Fibroblast of mammary gland (primary cell): ENCODE data around the gene PTPN5.

Experiments used
- DNase-seq: peaks from one replicate; pipeline ENCODE4 v3.0.0-alpha.2; 2010; ENCODE audit warnings: low read depth
- H3K4me3 ChIP-seq: 2 replicates; pipeline ENCODE4 v1.5.1; 2011; ENCODE audit warnings: low read depth, mild to moderate bottlenecking, low read length, moderate library complexity; ENCODE audit not compliant: control insufficient read depth
- CTCF ChIP-seq: conservative IDR thresholded peaks from 2 replicates; pipeline ENCODE4 v1.5.1; 2011; ENCODE audit warnings: low read depth, low read length, inconsistent platforms; ENCODE audit not compliant: control insufficient read depth, insufficient read depth

Gene PTPN5

GRCh38 chr11:18780896-18781295 is 10.7 kb downstream of the PTPN5 start:
- no peak overlapping the region for H3K4me3 ChIP-seq
- no peak for TF ChIP-seq CTCF
- DNase-seq, result no peak

GRCh38 chr11:18780329-18780728 is 11.3 kb downstream of the PTPN5 start:
- no peak for TF ChIP-seq CTCF
- no peak for DNase-seq
- no peak overlapping the region for H3K4me3 ChIP-seq

- no peak for TF ChIP-seq CTCF
- no peak for DNase-seq
- no peak overlapping the region for H3K4me3 ChIP-seq
Measured at GRCh38 chr11:18778468-18778867, 13.1 kb downstream of the PTPN5 start.

GRCh38 chr11:18776324-18776723 is 15.3 kb downstream of the PTPN5 start:
- TF ChIP-seq CTCF, result no peak
- DNase-seq, result no peak

GRCh38 chr11:18775492-18776292 is 15.9 kb downstream of the PTPN5 start:
- no peak overlapping the region for H3K4me3 ChIP-seq
- TF ChIP-seq CTCF, result peak; percentile 77
- DNase-seq, result peak; percentile 54

More at GRCh38 chr11:18776324-18776723, 15.3 kb downstream of the PTPN5 start:
- no peak overlapping the region for H3K4me3 ChIP-seq

GRCh38 chr11:18774801-18775200 is 16.8 kb downstream of the PTPN5 start:
- no peak for TF ChIP-seq CTCF
- DNase-seq, result no peak

GRCh38 chr11:18773681-18774080 is 17.9 kb downstream of the PTPN5 start:
- TF ChIP-seq CTCF, result no peak
- DNase-seq, result no peak
- H3K4me3 ChIP-seq, result no peak overlapping the region

More at GRCh38 chr11:18774801-18775200, 16.8 kb downstream of the PTPN5 start:
- H3K4me3 ChIP-seq, result no peak overlapping the region
